ENCODE data around the gene ITPK1. TPM values are rescaled to one million over a fixed set of nuclear protein-coding genes. Genes with fewer than 3 reads are reported as not detected.

ITPK1 gene
- total and polyA plus RNA-seq, 12 donors = 47.1 to 152 (median 92.7) TPM

- intact Hi-C loops (cut with DNase I) = loop anchor here in 1 of 10 donors (5.0 kb wide), 1 partner anchor 79 kb away; no protein-coding TSS in a partner anchor
Observed at GRCh38 chr14:93031505-93032315, 84.0 kb downstream of the ITPK1 start.

GRCh38 chr14:93030761-93031160 is 85.0 kb downstream of the ITPK1 start:
- Histone ChIP-seq H3K4me3 (no peak overlapping the region), H3K27ac (no peak overlapping the region), H3K4me1 (peaks cover 4 to 63% (median 48%) of the 10 kb centered on the region in 9 donors), H3K9me3 (no peaks in the 10 kb centered on the region), H3K27me3 (no peaks in the 10 kb centered on the region), H3K36me3 (no peaks in the 10 kb centered on the region)
- DNase-seq = no peak
- intact Hi-C loops (cut with DNase I) = loop anchor here in 1 of 10 donors (5.0 kb wide), 1 partner anchor 78 kb away; no protein-coding TSS in a partner anchor
- no peak for TF ChIP-seq CTCF (IDR thresholded peaks at IDR 0.05)
- no peak for ATAC-seq
- WGBS, 2 donors = 89 to 92% methylated on average over 10 of the region's 10 CpGs

More at GRCh38 chr14:93031505-93032315, 84.0 kb downstream of the ITPK1 start:
- no peaks in the 10 kb centered on the region for H3K36me3 ChIP-seq
- no peak for ATAC-seq
- no peaks in the 10 kb centered on the region for H3K9me3 ChIP-seq
- H3K27ac ChIP-seq = no peak overlapping the region
- H3K4me3 ChIP-seq = no peak overlapping the region
- H3K4me1 ChIP-seq = peaks cover 7 to 73% (median 56%) of the 10 kb centered on the region in 9 donors
- DNase-seq = no peak
- WGBS, 2 donors = 89 to 91% methylated on average over 15 of the region's 15 CpGs
- TF ChIP-seq CTCF (IDR thresholded peaks at IDR 0.05) = no peak
- H3K27me3 ChIP-seq = no peaks in the 10 kb centered on the region

- Histone ChIP-seq H3K9me3 (no peaks in the 10 kb centered on the region), H3K4me1 (peaks cover 4 to 56% (median 44%) of the 10 kb centered on the region in 9 donors), H3K4me3 (no peak overlapping the region), H3K36me3 (no peaks in the 10 kb centered on the region), H3K27me3 (no peaks in the 10 kb centered on the region), H3K27ac (no peak overlapping the region)
- no peak for TF ChIP-seq CTCF (IDR thresholded peaks at IDR 0.05)
- 95% methylated on average over 8 of the region's 8 CpGs for WGBS, 2 donors
- DNase-seq (no peak), ATAC-seq (no peak)
- intact Hi-C loops (cut with DNase I) = loop anchor here in 1 of 10 donors (5.0 kb wide), 1 partner anchor 78 kb away; no protein-coding TSS in a partner anchor
Observed at GRCh38 chr14:93029911-93030508, 85.7 kb downstream of the ITPK1 start.

GRCh38 chr14:93029417-93029816 is 86.3 kb downstream of the ITPK1 start:
- no peak for DNase-seq
- intact Hi-C loops (cut with DNase I) = no loop called here
- TF ChIP-seq CTCF (IDR thresholded peaks at IDR 0.05) = no peak
- Histone ChIP-seq H3K27ac (peak overlapping the region in 1 of 10 donors; percentile 9), H3K27me3 (no peaks in the 10 kb centered on the region), H3K9me3 (no peaks in the 10 kb centered on the region), H3K4me3 (no peak overlapping the region), H3K36me3 (no peaks in the 10 kb centered on the region), H3K4me1 (peaks cover 4 to 52% (median 39%) of the 10 kb centered on the region in 9 donors)
- no peak for ATAC-seq
- WGBS, 2 donors = 91 to 93% methylated on average over 5 of the region's 5 CpGs

Data from heart right ventricle (tissue), 16 donors.